ENCODE measurements around the gene SLC5A11.

DNA sequence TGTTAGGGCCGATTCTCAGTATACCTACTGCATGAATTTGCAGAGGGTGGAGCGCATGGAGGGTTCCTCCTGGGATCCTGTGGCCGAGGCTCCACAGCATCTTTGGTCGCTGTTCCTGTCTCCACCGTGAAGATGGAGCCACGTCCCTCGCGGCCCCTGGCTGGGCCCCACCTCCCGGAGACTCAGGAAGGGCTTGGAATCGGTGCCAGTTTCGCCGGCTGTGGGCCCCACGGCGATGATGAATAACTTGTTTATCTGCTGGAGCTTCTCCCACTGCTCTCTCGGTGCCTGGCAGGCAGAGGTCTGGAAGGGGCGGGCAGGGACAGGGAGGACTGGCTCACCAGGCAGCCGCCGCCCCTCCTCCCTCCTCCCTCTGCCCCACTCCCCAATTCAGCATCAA, 8.1 kb downstream of the SLC5A11 start:
- TF ChIP-seq EZH2 (IDR thresholded peaks at IDR 0.05; ENCODE audit: borderline replicate concordance, low read length): no peak
- TF ChIP-seq, protein P1, sequence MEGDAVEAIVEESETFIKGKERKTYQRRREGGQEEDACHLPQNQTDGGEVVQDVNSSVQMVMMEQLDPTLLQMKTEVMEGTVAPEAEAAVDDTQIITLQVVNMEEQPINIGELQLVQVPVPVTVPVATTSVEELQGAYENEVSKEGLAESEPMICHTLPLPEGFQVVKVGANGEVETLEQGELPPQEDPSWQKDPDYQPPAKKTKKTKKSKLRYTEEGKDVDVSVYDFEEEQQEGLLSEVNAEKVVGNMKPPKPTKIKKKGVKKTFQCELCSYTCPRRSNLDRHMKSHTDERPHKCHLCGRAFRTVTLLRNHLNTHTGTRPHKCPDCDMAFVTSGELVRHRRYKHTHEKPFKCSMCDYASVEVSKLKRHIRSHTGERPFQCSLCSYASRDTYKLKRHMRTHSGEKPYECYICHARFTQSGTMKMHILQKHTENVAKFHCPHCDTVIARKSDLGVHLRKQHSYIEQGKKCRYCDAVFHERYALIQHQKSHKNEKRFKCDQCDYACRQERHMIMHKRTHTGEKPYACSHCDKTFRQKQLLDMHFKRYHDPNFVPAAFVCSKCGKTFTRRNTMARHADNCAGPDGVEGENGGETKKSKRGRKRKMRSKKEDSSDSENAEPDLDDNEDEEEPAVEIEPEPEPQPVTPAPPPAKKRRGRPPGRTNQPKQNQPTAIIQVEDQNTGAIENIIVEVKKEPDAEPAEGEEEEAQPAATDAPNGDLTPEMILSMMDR (conservative IDR thresholded peaks at IDR 0.05 in 1 of 2, IDR thresholded peaks at IDR 0.05 in 1 of 2; ENCODE audit: extremely low read depth in 1 of 2, insufficient read depth in 1 of 2, low read depth in 1 of 2, low read length in 2 of 2): no peak
